CD14-positive monocyte (primary cell): ENCODE results near the gene MEIS2. TPM values are rescaled to one million over a fixed set of nuclear protein-coding genes. Genes with fewer than 3 reads are reported as not detected.
A peak's percentile ranks its signal among the peaks of the same experiment; 100 is the strongest.

ENCODE experiments used
- DNase-seq, 3 donors: peaks; one replicate each; pipeline ENCODE4 v3.0.0-alpha.2; 2011 to 2022
- H2AFZ ChIP-seq: 2 replicates; pipeline ENCODE4 v1.6.0; 2012; ENCODE audit warnings: mild to moderate bottlenecking, low read depth, low read length, inconsistent platforms; ENCODE audit not compliant: insufficient read depth, poor library complexity, severe bottlenecking
- H3K27ac ChIP-seq, 2 donors: 1 replicate in 1 of 2; 2 replicates in 1 of 2; pipeline ENCODE4 v1.5.1; 2012 to 2013; ENCODE audit warnings: low read length in 2 of 2, control low read depth in 1 of 2, inconsistent platforms in 1 of 2, low read depth in 1 of 2, mild to moderate bottlenecking in 1 of 2
- H3K27me3 ChIP-seq, 2 donors: one replicate each; pipeline versions ENCODE4 v1.6.0 to v1.6.1; 2011 to 2013; ENCODE audit warnings: low read length in 2 of 2; ENCODE audit not compliant: control insufficient read depth in 2 of 2, insufficient read depth in 2 of 2
- H3K36me3 ChIP-seq, 2 donors: replicated peaks in 1 of 2; 1 replicate in 1 of 2; 2 replicates in 1 of 2; pipeline versions ENCODE4 v1.5.1 to v1.6.1; 2012 to 2013; ENCODE audit warnings: low read length in 2 of 2, control low read depth in 1 of 2, inconsistent platforms in 1 of 2, mild to moderate bottlenecking in 1 of 2; ENCODE audit not compliant: insufficient read depth in 2 of 2, control insufficient read depth in 1 of 2
- H3K4me1 ChIP-seq, 2 donors: 1 replicate in 1 of 2; 2 replicates in 1 of 2; pipeline versions ENCODE4 v1.5.1 to v1.6.1; 2012 to 2013; ENCODE audit warnings: low read length in 2 of 2, control low read depth in 1 of 2, inconsistent platforms in 1 of 2, mild to moderate bottlenecking in 1 of 2, moderate library complexity in 1 of 2; ENCODE audit not compliant: insufficient read depth in 2 of 2, control insufficient read depth in 1 of 2
- H3K4me2 ChIP-seq: replicated peaks from 2 replicates; pipeline ENCODE3; 2012; ENCODE audit warnings: low read length, moderate library complexity, mild to moderate bottlenecking; ENCODE audit not compliant: poor library complexity, severe bottlenecking; ENCODE audit errors: extremely low read depth
- H3K4me3 ChIP-seq, 3 experiments: fragments of 200-600 bp in 1 of 3; sonication (generic) in 1 of 3; replicated peaks in 1 of 3; 1 replicate in 2 of 3; 2 replicates in 1 of 3; pipeline ENCODE4 v1.5.1; 2011 to 2013; ENCODE audit warnings: low read length in 3 of 3, mild to moderate bottlenecking in 3 of 3, control low read depth in 2 of 3, low read depth in 2 of 3, inconsistent platforms in 1 of 3, moderate library complexity in 1 of 3
- H3K79me2 ChIP-seq: 2 replicates; pipeline ENCODE4 v1.6.0; 2012; ENCODE audit warnings: mild to moderate bottlenecking, control low read depth, inconsistent platforms, low read length, moderate library complexity; ENCODE audit not compliant: insufficient read depth
- H3K9ac ChIP-seq: 2 replicates; pipeline ENCODE4 v1.6.0; 2017; ENCODE audit warnings: low read length, mild to moderate bottlenecking; ENCODE audit not compliant: insufficient read depth, poor library complexity, severe bottlenecking
- H3K9me3 ChIP-seq, 2 donors: replicated peaks in 1 of 2; 1 replicate in 1 of 2; 2 replicates in 1 of 2; pipeline versions ENCODE4 v1.5.1 to v1.6.1; 2012 to 2013; ENCODE audit warnings: low read length in 2 of 2, control low read depth in 1 of 2; ENCODE audit not compliant: control insufficient read depth in 1 of 2, insufficient read depth in 1 of 2
- H4K20me1 ChIP-seq: 2 replicates; pipeline ENCODE4 v1.6.0; 2012; ENCODE audit warnings: mild to moderate bottlenecking, low read length, control low read depth, moderate library complexity; ENCODE audit not compliant: insufficient read depth
- H3K27ac Mint-ChIP-seq, 7 donors: one replicate each; pipeline ENCODE4 v1.8.0; 2020; ENCODE audit warnings: mild to moderate bottlenecking in 7 of 7, mixed read lengths in 7 of 7, moderate library complexity in 6 of 7, inconsistent platforms in 2 of 7
- H3K27me3 Mint-ChIP-seq, 3 donors: one replicate each; pipeline ENCODE4 v1.8.0; 2021 to 2022; ENCODE audit warnings: low read depth in 3 of 3, mild to moderate bottlenecking in 3 of 3, mixed read lengths in 3 of 3, moderate library complexity in 3 of 3, inconsistent platforms in 1 of 3
- H3K36me3 Mint-ChIP-seq, 2 donors: one replicate each; pipeline ENCODE4 v1.8.0; 2020; ENCODE audit warnings: mixed read lengths in 2 of 2, inconsistent platforms in 1 of 2, mild to moderate bottlenecking in 1 of 2
- H3K4me1 Mint-ChIP-seq: one replicate; pipeline ENCODE4 v1.8.0; 2020; ENCODE audit warnings: mild to moderate bottlenecking, mixed read lengths
- H3K4me3 Mint-ChIP-seq, 2 donors: one replicate each; pipeline ENCODE4 v1.8.0; 2020; ENCODE audit warnings: mild to moderate bottlenecking in 2 of 2, mixed read lengths in 2 of 2, moderate library complexity in 1 of 2
- H3K9me3 Mint-ChIP-seq, 7 donors: one replicate each; pipeline ENCODE4 v1.8.0; 2020 to 2022; ENCODE audit warnings: mixed read lengths in 7 of 7, mild to moderate bottlenecking in 6 of 7, moderate library complexity in 6 of 7, inconsistent platforms in 2 of 7
- WGBS: methylation state at CpG from one replicate; pipeline ENCODE4 v1.1.5; 2013; ENCODE audit warnings: missing lambda C conversion rate; ENCODE audit not compliant: insufficient coverage; 5-methylcytosine and 5-hydroxymethylcytosine counted together
- intact Hi-C, 2 donors: fragments of 100-400 bp; cut with micrococcal nuclease; formaldehyde crosslinking; loops; one replicate each; pipeline versions ENCODE4 v1.15.0 to v1.15.1; 2023
- polyA plus RNA-seq, 3 donors: library from polyadenylated mRNA; depleted of rRNA in 1 of 3; unstranded in 2 of 3; stranded (reverse) in 1 of 3; fragments of 300-500 nt in 2 of 3; fragments of >200 nt in 1 of 3; fragmentation: Illumina TruSeq in 2 of 3; gene quantifications; 1 replicate in 2 of 3; 2 replicates in 1 of 3; pipeline ENCODE4 v1.2.3, GENCODE V29; 2012 to 2021
- TF ChIP-seq, protein P1 (sequence below): fragments of 200-600 bp; IDR thresholded peaks from one replicate; pipeline ENCODE4 v1.8.0; 2022; ENCODE audit warnings: antibody characterized with exemption, mild to moderate bottlenecking

MEIS2 gene
- polyA plus RNA-seq, 3 donors, result not detected

DNA sequence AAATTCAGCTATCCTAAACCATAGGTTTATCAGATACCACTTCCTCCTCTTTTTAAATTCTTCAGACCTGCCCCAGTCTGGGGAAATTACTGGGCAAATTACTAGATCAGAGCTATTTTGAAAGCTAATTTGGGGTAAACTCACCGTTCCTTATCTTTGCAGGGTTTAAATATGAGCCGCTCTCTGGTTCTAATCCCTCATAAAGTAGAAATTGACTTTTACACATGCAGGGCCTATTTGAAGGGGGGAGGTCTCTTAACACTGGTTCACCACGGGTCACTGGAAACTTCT, 11.0 kb upstream of the MEIS2 start:
- H3K9me3 Mint-ChIP-seq, result peaks cover 0 to 32% (median 28%) of the 10 kb centered on the region in 7 donors
- Histone ChIP-seq H3K9ac (no peak overlapping the region), H2AFZ (no peak overlapping the region), H3K4me2 (no peak overlapping the region), H3K9me3 (peaks cover 9 to 57% of the 10 kb centered on the region in 2 donors), H3K27me3 (peaks cover 68 to 84% of the 10 kb centered on the region in 2 donors), H3K79me2 (no peaks in the 10 kb centered on the region), H3K27ac (no peak overlapping the region), H4K20me1 (no peaks in the 10 kb centered on the region), H3K4me3 (no peak overlapping the region), H3K4me1 (no peaks in the 10 kb centered on the region), H3K36me3 (no peaks in the 10 kb centered on the region)
- peaks cover 67 to 75% (median 71%) of the 10 kb centered on the region in 3 donors for H3K27me3 Mint-ChIP-seq
- H3K4me1 Mint-ChIP-seq, result peaks cover 10% of the 10 kb centered on the region
- H3K36me3 Mint-ChIP-seq, result peaks cover 0 to 8% of the 10 kb centered on the region in 2 donors
- intact Hi-C loops, result no loop called here
- H3K27ac Mint-ChIP-seq, result no peak overlapping the region
- no CpG with 5 or more reads among the region's 3 CpGs for WGBS
- H3K4me3 Mint-ChIP-seq, result peak overlapping the region in 1 of 2 donors; percentile 78
- TF ChIP-seq, protein P1, sequence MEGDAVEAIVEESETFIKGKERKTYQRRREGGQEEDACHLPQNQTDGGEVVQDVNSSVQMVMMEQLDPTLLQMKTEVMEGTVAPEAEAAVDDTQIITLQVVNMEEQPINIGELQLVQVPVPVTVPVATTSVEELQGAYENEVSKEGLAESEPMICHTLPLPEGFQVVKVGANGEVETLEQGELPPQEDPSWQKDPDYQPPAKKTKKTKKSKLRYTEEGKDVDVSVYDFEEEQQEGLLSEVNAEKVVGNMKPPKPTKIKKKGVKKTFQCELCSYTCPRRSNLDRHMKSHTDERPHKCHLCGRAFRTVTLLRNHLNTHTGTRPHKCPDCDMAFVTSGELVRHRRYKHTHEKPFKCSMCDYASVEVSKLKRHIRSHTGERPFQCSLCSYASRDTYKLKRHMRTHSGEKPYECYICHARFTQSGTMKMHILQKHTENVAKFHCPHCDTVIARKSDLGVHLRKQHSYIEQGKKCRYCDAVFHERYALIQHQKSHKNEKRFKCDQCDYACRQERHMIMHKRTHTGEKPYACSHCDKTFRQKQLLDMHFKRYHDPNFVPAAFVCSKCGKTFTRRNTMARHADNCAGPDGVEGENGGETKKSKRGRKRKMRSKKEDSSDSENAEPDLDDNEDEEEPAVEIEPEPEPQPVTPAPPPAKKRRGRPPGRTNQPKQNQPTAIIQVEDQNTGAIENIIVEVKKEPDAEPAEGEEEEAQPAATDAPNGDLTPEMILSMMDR, result no peak
- DNase-seq, result no peak

DNA sequence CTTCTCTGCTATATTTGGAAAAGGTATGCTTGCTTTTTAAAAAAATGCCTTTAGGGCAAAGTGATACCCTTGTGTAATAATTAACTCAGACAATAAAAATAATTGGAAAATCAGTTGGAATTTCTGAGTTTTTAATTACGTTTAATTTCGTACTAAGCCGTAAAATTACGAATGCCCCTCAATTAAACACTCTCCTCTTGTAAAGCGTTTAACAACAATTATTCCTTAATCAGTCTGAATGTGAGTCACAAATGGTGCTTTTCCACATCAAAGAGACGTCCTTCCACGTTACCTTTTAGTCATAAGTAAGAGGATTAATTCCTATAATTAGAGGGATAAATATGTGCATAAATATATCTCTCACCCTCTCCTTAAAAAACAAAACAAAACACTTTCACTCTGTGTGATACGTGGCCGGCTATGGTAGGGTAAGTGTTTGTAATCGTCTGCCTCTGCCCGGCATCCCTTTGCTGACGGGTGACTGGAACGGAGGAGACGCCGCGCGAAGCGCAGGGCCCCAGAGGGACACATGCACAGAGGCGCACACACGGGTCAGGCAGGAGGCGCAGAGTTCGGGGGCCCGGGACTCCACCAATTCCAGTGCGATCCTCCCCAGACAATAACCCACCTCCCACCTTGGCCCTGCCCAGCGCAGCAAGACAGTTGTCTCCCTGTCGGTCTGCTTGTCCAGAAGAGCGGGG, 9.7 kb upstream of the MEIS2 start:
- H3K27me3 Mint-ChIP-seq, result peaks cover 79 to 89% (median 85%) of the 10 kb centered on the region in 3 donors
- H3K27ac ChIP-seq, result no peak overlapping the region

More for the DNA sequence above, 9.7 kb upstream of the MEIS2 start:
- no peaks in the 10 kb centered on the region for H4K20me1 ChIP-seq
- H2AFZ ChIP-seq, result no peak overlapping the region
- Mint-ChIP-seq H3K9me3 (peaks cover 0 to 32% (median 28%) of the 10 kb centered on the region in 7 donors), H3K36me3 (peaks cover 0 to 8% of the 10 kb centered on the region in 2 donors), H3K4me3 (peak overlapping the region in 1 of 2 donors; percentile 78), H3K4me1 (peaks cover 10% of the 10 kb centered on the region), H3K27ac (no peak overlapping the region)
- no peaks in the 10 kb centered on the region for H3K79me2 ChIP-seq
- H3K9ac ChIP-seq, result no peak overlapping the region
- no peak for DNase-seq
- H3K9me3 ChIP-seq, result peaks cover 9 to 65% of the 10 kb centered on the region in 2 donors
- WGBS, result 10% methylated on average over 17 of the region's 27 CpGs
- H3K4me3 ChIP-seq, result no peak overlapping the region
- intact Hi-C loops, result no loop called here
- TF ChIP-seq, protein P1, result no peak
- no peak overlapping the region for H3K4me2 ChIP-seq
- H3K36me3 ChIP-seq, result no peaks in the 10 kb centered on the region
- H3K4me1 ChIP-seq, result no peaks in the 10 kb centered on the region
- peaks cover 78 to 97% of the 10 kb centered on the region in 2 donors for H3K27me3 ChIP-seq
